ENCODE results near the gene FMN2. TPM values are rescaled to one million over a fixed set of nuclear protein-coding genes. Genes with fewer than 3 reads are reported as not detected.

The FMN2 gene
- total RNA-seq, 1 experiment from 2014 or later, result 4.6 TPM

DNA sequence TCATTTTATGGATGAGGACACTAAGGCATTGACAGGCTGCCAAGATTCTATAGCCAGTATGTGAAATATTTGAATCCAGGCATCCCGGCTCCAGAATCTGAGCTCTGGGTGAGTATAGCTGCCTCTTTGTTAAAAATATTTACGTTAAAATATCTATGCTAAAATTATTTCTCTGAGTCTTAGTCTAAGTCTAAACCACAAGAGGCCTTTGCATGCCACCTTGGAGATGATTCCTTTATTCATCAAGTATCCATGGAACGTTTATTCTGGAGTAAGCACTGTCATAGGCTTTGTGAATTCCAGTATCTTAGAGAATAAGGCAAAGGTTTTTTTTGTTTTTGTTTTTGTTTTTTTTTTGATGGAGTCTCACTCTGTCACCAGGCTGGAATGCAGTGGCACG, 403.9 kb downstream of the FMN2 start:
- Histone ChIP-seq H3K27ac (ENCODE audit: low read length) (no peak overlapping the region), H3K4me3 (ENCODE audit: low read length) (no peak overlapping the region), H3K9me2 (replicated peaks; ENCODE audit: low read length) (no peaks in the 10 kb centered on the region), H3F3A (ENCODE audit: low read length, unreplicated experiment) (no peaks in the 10 kb centered on the region), H3K27me3 (ENCODE audit: low read length) (no peaks in the 10 kb centered on the region), H3K4me1 (ENCODE audit: insufficient read depth, low read length) (peaks cover 21% of the 10 kb centered on the region), H4K20me1 (ENCODE audit: low read length) (no peaks in the 10 kb centered on the region), H3K36me3 (ENCODE audit: low read depth, low read length) (no peaks in the 10 kb centered on the region), H2AFZ (ENCODE audit: low read length) (no peak overlapping the region), H3K9me3 (ENCODE audit: low read length) (no peaks in the 10 kb centered on the region), H3K9ac (ENCODE audit: low read length) (no peak overlapping the region), H3K4me2 (ENCODE audit: low read length) (no peak overlapping the region), H3K79me2 (ENCODE audit: low read length) (no peaks in the 10 kb centered on the region)
- no peak for ATAC-seq
- TF ChIP-seq EZH2phosphoT487 (IDR thresholded peaks at IDR 0.05; ENCODE audit: borderline replicate concordance, low read length) (no peak), EZH2 (IDR thresholded peaks at IDR 0.05; ENCODE audit: low read length, unreplicated experiment) (no peak)
- TF ChIP-seq, protein P1, sequence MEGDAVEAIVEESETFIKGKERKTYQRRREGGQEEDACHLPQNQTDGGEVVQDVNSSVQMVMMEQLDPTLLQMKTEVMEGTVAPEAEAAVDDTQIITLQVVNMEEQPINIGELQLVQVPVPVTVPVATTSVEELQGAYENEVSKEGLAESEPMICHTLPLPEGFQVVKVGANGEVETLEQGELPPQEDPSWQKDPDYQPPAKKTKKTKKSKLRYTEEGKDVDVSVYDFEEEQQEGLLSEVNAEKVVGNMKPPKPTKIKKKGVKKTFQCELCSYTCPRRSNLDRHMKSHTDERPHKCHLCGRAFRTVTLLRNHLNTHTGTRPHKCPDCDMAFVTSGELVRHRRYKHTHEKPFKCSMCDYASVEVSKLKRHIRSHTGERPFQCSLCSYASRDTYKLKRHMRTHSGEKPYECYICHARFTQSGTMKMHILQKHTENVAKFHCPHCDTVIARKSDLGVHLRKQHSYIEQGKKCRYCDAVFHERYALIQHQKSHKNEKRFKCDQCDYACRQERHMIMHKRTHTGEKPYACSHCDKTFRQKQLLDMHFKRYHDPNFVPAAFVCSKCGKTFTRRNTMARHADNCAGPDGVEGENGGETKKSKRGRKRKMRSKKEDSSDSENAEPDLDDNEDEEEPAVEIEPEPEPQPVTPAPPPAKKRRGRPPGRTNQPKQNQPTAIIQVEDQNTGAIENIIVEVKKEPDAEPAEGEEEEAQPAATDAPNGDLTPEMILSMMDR (conservative IDR thresholded peaks at IDR 0.05; ENCODE audit: low read depth, low read length), result no peak
- POLR2A ChIA-PET (ENCODE audit: unreplicated experiment), result no interaction called here
- CTCF ChIA-PET, result no interaction called here
- no peak for DNase-seq
- intact Hi-C loops (cut with micrococcal nuclease), result no loop called here
- BruUV-seq (replicated peaks), result no TSS peak

DNA sequence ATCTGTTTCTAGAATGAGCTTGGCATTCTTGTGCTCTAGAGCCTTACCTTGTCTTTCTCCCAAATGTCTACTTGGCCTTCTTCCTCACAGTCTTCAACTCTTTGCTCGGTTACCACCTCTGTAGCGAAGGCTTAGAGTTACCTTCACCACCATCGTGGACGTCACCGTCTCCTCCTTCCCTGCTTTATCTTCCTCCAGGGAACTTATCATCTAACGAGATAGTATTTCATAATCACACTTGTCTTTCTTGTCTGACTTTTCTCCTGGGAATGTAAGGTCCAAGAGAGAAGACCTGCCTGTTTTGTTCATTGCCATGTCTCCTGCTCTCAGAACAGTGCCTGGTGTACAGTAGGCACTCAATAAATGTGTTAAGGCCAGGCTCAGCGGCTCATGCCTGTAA, 404.7 kb downstream of the FMN2 start:
- no peaks in the 10 kb centered on the region for H3K27me3 ChIP-seq (ENCODE audit: low read length)
- H3K36me3 ChIP-seq (ENCODE audit: low read depth, low read length), result no peaks in the 10 kb centered on the region
- no peak overlapping the region for H3K4me2 ChIP-seq (ENCODE audit: low read length)
- H3K9ac ChIP-seq (ENCODE audit: low read length), result no peak overlapping the region
- no peak overlapping the region for H2AFZ ChIP-seq (ENCODE audit: low read length)
- CTCF ChIA-PET, result no interaction called here
- BruUV-seq (replicated peaks), result no TSS peak
- no peak for TF ChIP-seq EZH2phosphoT487 (IDR thresholded peaks at IDR 0.05; ENCODE audit: borderline replicate concordance, low read length)
- no peak for TF ChIP-seq EZH2 (IDR thresholded peaks at IDR 0.05; ENCODE audit: low read length, unreplicated experiment)
- TF ChIP-seq, protein P1 (conservative IDR thresholded peaks at IDR 0.05; ENCODE audit: low read depth, low read length), result no peak
- no peak for ATAC-seq
- intact Hi-C loops (cut with micrococcal nuclease), result no loop called here
- H3K27ac ChIP-seq (ENCODE audit: low read length), result no peak overlapping the region
- H3K79me2 ChIP-seq (ENCODE audit: low read length), result no peaks in the 10 kb centered on the region
- H3K4me1 ChIP-seq (ENCODE audit: insufficient read depth, low read length), result peaks cover 21% of the 10 kb centered on the region
- H4K20me1 ChIP-seq (ENCODE audit: low read length), result no peaks in the 10 kb centered on the region
- H3F3A ChIP-seq (ENCODE audit: low read length, unreplicated experiment), result no peaks in the 10 kb centered on the region
- H3K9me3 ChIP-seq (ENCODE audit: low read length), result no peaks in the 10 kb centered on the region
- DNase-seq, result no peak
- POLR2A ChIA-PET (ENCODE audit: unreplicated experiment), result no interaction called here
- H3K9me2 ChIP-seq (replicated peaks; ENCODE audit: low read length), result no peaks in the 10 kb centered on the region
- H3K4me3 ChIP-seq (ENCODE audit: low read length), result no peak overlapping the region

DNA sequence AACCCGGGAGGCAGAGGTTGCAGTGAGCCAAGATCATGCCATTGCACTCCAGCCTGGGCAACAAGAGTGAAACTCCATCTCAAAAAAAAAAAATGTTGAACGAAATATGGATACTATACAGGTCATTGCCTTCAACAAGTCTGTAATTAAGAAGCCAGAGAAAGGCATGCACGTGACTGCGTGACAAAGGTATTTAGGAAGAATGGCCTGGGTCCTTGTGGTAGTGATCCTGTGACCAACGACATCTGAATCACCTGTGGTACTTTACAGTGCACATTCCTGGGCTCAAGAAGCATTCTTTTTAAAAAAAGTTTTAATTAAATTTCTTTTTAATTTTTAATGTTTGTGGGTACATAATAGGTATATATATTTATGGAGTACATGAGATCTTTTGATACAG, 405.3 kb downstream of the FMN2 start:
- DNase-seq, result peak; percentile 26
- POLR2A ChIA-PET (ENCODE audit: unreplicated experiment), result no interaction called here
- no peaks in the 10 kb centered on the region for H3K9me2 ChIP-seq (replicated peaks; ENCODE audit: low read length)
- H3K79me2 ChIP-seq (ENCODE audit: low read length), result no peaks in the 10 kb centered on the region
- H3F3A ChIP-seq (ENCODE audit: low read length, unreplicated experiment), result no peaks in the 10 kb centered on the region
- H2AFZ ChIP-seq (ENCODE audit: low read length), result no peak overlapping the region
- H3K4me3 ChIP-seq (ENCODE audit: low read length), result no peak overlapping the region
- intact Hi-C loops (cut with micrococcal nuclease), result no loop called here
- H3K9ac ChIP-seq (ENCODE audit: low read length), result no peak overlapping the region
- no peak overlapping the region for H3K4me2 ChIP-seq (ENCODE audit: low read length)
- no peaks in the 10 kb centered on the region for H4K20me1 ChIP-seq (ENCODE audit: low read length)
- no peak for ATAC-seq
- BruUV-seq (replicated peaks), result no TSS peak
- no peaks in the 10 kb centered on the region for H3K36me3 ChIP-seq (ENCODE audit: low read depth, low read length)
- peaks cover 15% of the 10 kb centered on the region for H3K4me1 ChIP-seq (ENCODE audit: insufficient read depth, low read length)
- no peaks in the 10 kb centered on the region for H3K9me3 ChIP-seq (ENCODE audit: low read length)
- H3K27me3 ChIP-seq (ENCODE audit: low read length), result no peaks in the 10 kb centered on the region
- CTCF ChIA-PET, result no interaction called here
- TF ChIP-seq EZH2phosphoT487 (IDR thresholded peaks at IDR 0.05; ENCODE audit: borderline replicate concordance, low read length), result no peak
- TF ChIP-seq, protein P1 (conservative IDR thresholded peaks at IDR 0.05; ENCODE audit: low read depth, low read length), result no peak
- TF ChIP-seq EZH2 (IDR thresholded peaks at IDR 0.05; ENCODE audit: low read length, unreplicated experiment), result no peak
- no peak overlapping the region for H3K27ac ChIP-seq (ENCODE audit: low read length)

Measured in PC-3 (cell line).